K562 (cell line): ENCODE results near the gene SMIM12. TPM values are rescaled to one million over a fixed set of nuclear protein-coding genes. Genes with fewer than 3 reads are reported as not detected.

Experiments used
- ATAC-seq: fragments of 200-7000 bp; cut with Tn5 transposase; 3 replicates; pipeline ENCODE4 v1.9.1; 2020; ENCODE audit warnings: moderate library complexity
- BruUV-seq: library from RNA; stranded (reverse); fragments of 400-500 nt; replicated peaks from 2 replicates; lab custom pipeline; 2021; lab: Mats Ljungman, UMichigan
- CTCF ChIA-PET: fragments of 300-600 bp; formaldehyde crosslinking; extraction: SDS; loops from one replicate; lab custom pipeline; 2021; ENCODE audit warnings: low intra/inter-chr PET ratio; lab: Yijun Ruan, JAX
- POLR2A ChIA-PET: fragments of 300-600, 350-650 bp; sonication (Branson Sonifier 250); formaldehyde crosslinking; extraction: SDS; loops from one replicate; lab custom pipeline; 2021; ENCODE audit warnings: antibody characterized with exemption, inconsistent platforms; lab: Yijun Ruan, JAX
- DNase-seq, 4 experiments: peaks; one replicate each; pipeline versions ENCODE4 v3.0.0 to v3.0.0-alpha.2; 2011 to 2018; ENCODE audit warnings: low spot score in 3 of 4, mixed read lengths in 3 of 4; ENCODE audit errors: extremely low read depth in 1 of 4
- FAIRE-seq: peaks from 2 replicates; lab custom pipeline; 2011; peaks lifted over from hg19 to GRCh38; lab: Jason Lieb, UNC
- H2AFZ ChIP-seq: 2 replicates; pipeline ENCODE4 v1.6.0; 2011; ENCODE audit warnings: low read depth, low read length, control low read depth, inconsistent platforms
- H3K27ac ChIP-seq: fragments of 200-600 bp; 3 replicates; pipeline ENCODE4 v1.8.0; 2011; ENCODE audit warnings: low read depth, mild to moderate bottlenecking, control low read depth, inconsistent platforms, low read length, moderate library complexity, mixed read lengths; ENCODE audit errors: extremely low read depth
- H3K27me3 ChIP-seq, 2 experiments: fragments of 300-600 bp in 1 of 2; 2 replicates in 1 of 2; 3 replicates in 1 of 2; pipeline versions ENCODE4 v1.6.0 to v1.8.0; 2011; ENCODE audit warnings: inconsistent platforms in 2 of 2, low read length in 2 of 2, mild to moderate bottlenecking in 1 of 2, mixed read lengths in 1 of 2, moderate library complexity in 1 of 2; ENCODE audit not compliant: control insufficient read depth in 2 of 2, insufficient read depth in 2 of 2
- H3K36me3 ChIP-seq: fragments of 300-600 bp; 3 replicates; pipeline ENCODE4 v1.8.0; 2011; ENCODE audit warnings: mild to moderate bottlenecking, low read length, inconsistent platforms; ENCODE audit not compliant: control insufficient read depth, insufficient read depth
- H3K4me1 ChIP-seq, 2 experiments: fragments of 200-600 bp in 1 of 2; replicated peaks in 1 of 2; 2 replicates in 1 of 2; 3 replicates in 1 of 2; pipeline versions ENCODE4 v1.5.1 to v1.8.0; 2011; ENCODE audit warnings: inconsistent platforms in 2 of 2, low read length in 2 of 2, mild to moderate bottlenecking in 1 of 2, mixed read lengths in 1 of 2, moderate library complexity in 1 of 2; ENCODE audit not compliant: control insufficient read depth in 2 of 2, insufficient read depth in 2 of 2
- H3K4me2 ChIP-seq: 2 replicates; pipeline ENCODE4 v1.6.1; 2011; ENCODE audit warnings: low read length, control low read depth, inconsistent platforms, mixed read lengths; ENCODE audit not compliant: insufficient read depth
- H3K4me3 ChIP-seq: fragments of 200-600 bp; sonication (generic), shearing (Covaris generic); 2 replicates; pipeline ENCODE4 v1.5.1; 2016; ENCODE audit warnings: control low read depth, inconsistent platforms
- H3K79me2 ChIP-seq: fragments of 200-600 bp; 3 replicates; pipeline ENCODE4 v1.8.0; 2011; ENCODE audit warnings: low read length, inconsistent platforms; ENCODE audit not compliant: control insufficient read depth, insufficient read depth
- H3K9ac ChIP-seq, 2 experiments: 2 replicates each; pipeline versions ENCODE4 v1.6.0 to v1.6.1; 2011; ENCODE audit warnings: low read depth in 2 of 2, low read length in 2 of 2, control low read depth in 1 of 2, inconsistent platforms in 1 of 2, mild to moderate bottlenecking in 1 of 2, mixed read lengths in 1 of 2; ENCODE audit not compliant: insufficient read depth in 1 of 2
- H3K9me1 ChIP-seq: one replicate; pipeline ENCODE4 v1.6.0; 2011; ENCODE audit warnings: inconsistent platforms, mild to moderate bottlenecking, low read length, moderate library complexity; ENCODE audit not compliant: control insufficient read depth, insufficient read depth
- H3K9me3 ChIP-seq: replicated peaks from 2 replicates; pipeline ENCODE4 v1.5.1; 2011; ENCODE audit warnings: low read depth, low read length, inconsistent platforms; ENCODE audit not compliant: control insufficient read depth, insufficient read depth
- H4K20me1 ChIP-seq: replicated peaks from 2 replicates; pipeline ENCODE4 v1.6.1; 2011; ENCODE audit warnings: low read length, inconsistent platforms, mixed read lengths; ENCODE audit not compliant: control insufficient read depth, insufficient read depth
- CHD4 ChIP-seq: fragments of 200-600 bp; sonication (generic); IDR thresholded peaks from 3 replicates; pipeline ENCODE4 v1.6.1; 2012; ENCODE audit warnings: low read depth, mild to moderate bottlenecking, mixed read lengths, low read length, inconsistent platforms; ENCODE audit not compliant: insufficient read depth, insufficient replicate concordance, poor library complexity, severe bottlenecking
- KLF6 ChIP-seq: fragments of 250-450 bp; sonication (Bioruptor Pico); IDR thresholded peaks from 2 replicates; pipeline ENCODE4 v1.4.0; 2020; ENCODE audit warnings: mild to moderate bottlenecking, moderate library complexity, borderline replicate concordance
- MBD2 ChIP-seq: sonication (generic); IDR thresholded peaks from 2 replicates; pipeline ENCODE4 v1.6.1; 2016; ENCODE audit warnings: low read depth, borderline replicate concordance
- SP1 ChIP-seq: sonication (generic); formaldehyde crosslinking; IDR thresholded peaks from 2 replicates; pipeline ENCODE4 v1.8.1; 2022; ENCODE audit warnings: mild to moderate bottlenecking, missing genetic modification reagents
- ZKSCAN1 ChIP-seq: fragments of 150-350 bp; IDR thresholded peaks from 2 replicates; pipeline ENCODE4 v1.6.1; 2016; ENCODE audit warnings: low read depth, low read length
- WGBS: fragments of 100-300 bp; shearing (Covaris generic); methylation state at CpG from one replicate; pipeline ENCODE4 v1.1.6; 2016; ENCODE audit warnings: low coverage, mixed read lengths; ENCODE audit not compliant: insufficient coverage; ENCODE audit errors: missing lambda C conversion rate; 5-methylcytosine and 5-hydroxymethylcytosine counted together
- in situ Hi-C: fragments of 300-500 bp; cut with MboI; formaldehyde crosslinking; loops from 4 replicates; pipeline ENCODE4 v1.15.0; 2018; ENCODE audit warnings: inconsistent platforms, mixed read lengths
- intact Hi-C: fragments of 100-400 bp; cut with micrococcal nuclease; formaldehyde crosslinking; loops from 2 replicates; pipeline ENCODE4 v1.14.2; 2022
- polyA plus RNA-seq, 8 experiments: library from polyadenylated mRNA; depleted of rRNA in 4 of 8; stranded (reverse) in 5 of 8; unstranded in 3 of 8; fragments of >200 nt; fragmentation: Nextera tagmentation in 2 of 8; fragmentation: Illumina TruSeq in 1 of 8; extraction: Ambion mirVana in 2 of 8; extraction: Trizol in 1 of 8; gene quantifications; 2 replicates each; pipeline versions ENCODE4 v1.2.1 to v1.2.3, GENCODE V29; 2011 to 2014; ENCODE audit warnings: inconsistent platforms in 1 of 8, missing spikeins in 1 of 8
- total RNA-seq, 7 experiments: library from RNA; depleted of rRNA in 6 of 7; stranded (reverse); fragments of >200 nt in 6 of 7; fragmentation: Illumina TruSeq in 2 of 7; extraction: Trizol in 2 of 7; gene quantifications; 2 replicates each; pipeline versions ENCODE4 v1.2.1 to v1.2.3, GENCODE V29; 2011 to 2021; ENCODE audit warnings: low replicate concordance in 1 of 7
- TF ChIP-seq, protein P1 (sequence below): fragments of 200-800 bp; sonication (Bioruptor generic); IDR thresholded peaks from 2 replicates; pipeline ENCODE4 v1.6.1; 2016; ENCODE audit warnings: missing genetic modification characterization, missing compliant biosample characterization

The SMIM12 gene
- total and polyA plus RNA-seq, 9 of the 15 experiments (the other 6 are each of a cell fraction or from before 2014, with no cell fraction given): 51.7 to 112 (median 63.9) TPM

DNA sequence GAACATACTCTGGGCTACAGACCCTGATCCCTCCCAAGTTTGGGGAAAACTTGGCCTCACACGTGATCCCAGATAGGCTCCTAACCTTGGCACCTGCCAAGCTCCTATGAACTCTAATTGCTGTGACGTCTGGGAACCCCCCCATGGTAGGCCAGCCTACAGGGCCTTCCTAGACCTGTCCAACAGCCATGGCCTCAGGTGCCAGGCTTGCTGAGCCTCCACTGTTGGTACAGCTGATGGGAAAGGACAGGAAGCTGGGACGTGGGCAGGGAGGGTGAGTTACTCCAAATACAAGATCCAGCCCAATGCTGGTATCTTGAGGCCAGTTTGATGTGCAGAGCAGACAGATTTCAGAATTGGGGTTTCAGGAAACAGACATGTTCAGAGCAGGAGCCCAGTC is 19.1 kb downstream of the SMIM12 start:
- intact Hi-C loops: no loop called here
- ATAC-seq (no peak), FAIRE-seq (no peak), DNase-seq (no peak)
- WGBS: 40% methylated on average over 3 of the region's 3 CpGs
- BruUV-seq: no TSS peak
- Histone ChIP-seq H3K4me2 (no peak overlapping the region), H3K36me3 (no peaks in the 10 kb centered on the region), H4K20me1 (0 out of 2 replicates have a peak, but pooled peaks cover 5% of the 10 kb centered on the region), H3K4me1 (peaks cover 28 to 40% of the 10 kb centered on the region in 2 experiments), H3K9me3 (no peaks in the 10 kb centered on the region), H2AFZ (no peak overlapping the region), H3K9me1 (peaks cover 5% of the 10 kb centered on the region), H3K27ac (no peak overlapping the region), H3K27me3 (no peaks in the 10 kb centered on the region; a peak in 1 of 5 replicates), H3K4me3 (no peak overlapping the region), H3K79me2 (no peaks in the 10 kb centered on the region), H3K9ac (no peak overlapping the region)
- ChIA-PET POLR2A (interaction anchor here (1.1 kb wide), 1 partner anchor 13 kb away, joined by 3 read pairs; no protein-coding TSS in a partner anchor), CTCF (no interaction called here)
- in situ Hi-C loops: no loop called here
- no peak for TF ChIP-seq KLF6 (CRISPR knock-in tag)
- no peak for TF ChIP-seq MBD2
- no peak for TF ChIP-seq CHD4
- no peak for TF ChIP-seq SP1 (CRISPR knock-in tag)
- TF ChIP-seq ZKSCAN1: no peak
- TF ChIP-seq, protein P1, sequence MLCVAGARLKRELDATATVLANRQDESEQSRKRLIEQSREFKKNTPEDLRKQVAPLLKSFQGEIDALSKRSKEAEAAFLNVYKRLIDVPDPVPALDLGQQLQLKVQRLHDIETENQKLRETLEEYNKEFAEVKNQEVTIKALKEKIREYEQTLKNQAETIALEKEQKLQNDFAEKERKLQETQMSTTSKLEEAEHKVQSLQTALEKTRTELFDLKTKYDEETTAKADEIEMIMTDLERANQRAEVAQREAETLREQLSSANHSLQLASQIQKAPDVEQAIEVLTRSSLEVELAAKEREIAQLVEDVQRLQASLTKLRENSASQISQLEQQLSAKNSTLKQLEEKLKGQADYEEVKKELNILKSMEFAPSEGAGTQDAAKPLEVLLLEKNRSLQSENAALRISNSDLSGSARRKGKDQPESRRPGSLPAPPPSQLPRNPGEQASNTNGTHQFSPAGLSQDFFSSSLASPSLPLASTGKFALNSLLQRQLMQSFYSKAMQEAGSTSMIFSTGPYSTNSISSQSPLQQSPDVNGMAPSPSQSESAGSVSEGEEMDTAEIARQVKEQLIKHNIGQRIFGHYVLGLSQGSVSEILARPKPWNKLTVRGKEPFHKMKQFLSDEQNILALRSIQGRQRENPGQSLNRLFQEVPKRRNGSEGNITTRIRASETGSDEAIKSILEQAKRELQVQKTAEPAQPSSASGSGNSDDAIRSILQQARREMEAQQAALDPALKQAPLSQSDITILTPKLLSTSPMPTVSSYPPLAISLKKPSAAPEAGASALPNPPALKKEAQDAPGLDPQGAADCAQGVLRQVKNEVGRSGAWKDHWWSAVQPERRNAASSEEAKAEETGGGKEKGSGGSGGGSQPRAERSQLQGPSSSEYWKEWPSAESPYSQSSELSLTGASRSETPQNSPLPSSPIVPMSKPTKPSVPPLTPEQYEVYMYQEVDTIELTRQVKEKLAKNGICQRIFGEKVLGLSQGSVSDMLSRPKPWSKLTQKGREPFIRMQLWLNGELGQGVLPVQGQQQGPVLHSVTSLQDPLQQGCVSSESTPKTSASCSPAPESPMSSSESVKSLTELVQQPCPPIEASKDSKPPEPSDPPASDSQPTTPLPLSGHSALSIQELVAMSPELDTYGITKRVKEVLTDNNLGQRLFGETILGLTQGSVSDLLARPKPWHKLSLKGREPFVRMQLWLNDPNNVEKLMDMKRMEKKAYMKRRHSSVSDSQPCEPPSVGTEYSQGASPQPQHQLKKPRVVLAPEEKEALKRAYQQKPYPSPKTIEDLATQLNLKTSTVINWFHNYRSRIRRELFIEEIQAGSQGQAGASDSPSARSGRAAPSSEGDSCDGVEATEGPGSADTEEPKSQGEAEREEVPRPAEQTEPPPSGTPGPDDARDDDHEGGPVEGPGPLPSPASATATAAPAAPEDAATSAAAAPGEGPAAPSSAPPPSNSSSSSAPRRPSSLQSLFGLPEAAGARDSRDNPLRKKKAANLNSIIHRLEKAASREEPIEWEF (CRISPR knock-in tag): no peak
